ENCODE measurements around the gene MPLKIP.

Gene MPLKIP

GRCh38 chr7:40165216-40165615, 30.8 kb upstream of the MPLKIP start:
- no peak overlapping the region for H3K4me2 ChIP-seq (ENCODE audit: low read depth, low read length)
- H3K79me2 ChIP-seq (ENCODE audit: low read length), result no peaks in the 10 kb centered on the region
- H3K27me3 ChIP-seq (replicated peaks; ENCODE audit: insufficient read depth, low read length), result no peaks in the 10 kb centered on the region
- no peak overlapping the region for H3K27ac ChIP-seq (ENCODE audit: low read length)
- no peak overlapping the region for H3K9ac ChIP-seq (ENCODE audit: low read length)
- no peaks in the 10 kb centered on the region for H4K20me1 ChIP-seq (ENCODE audit: insufficient read depth, low read length)
- H3K36me3 ChIP-seq (replicated peaks; ENCODE audit: insufficient read depth, low read length), result no peaks in the 10 kb centered on the region
- no peak overlapping the region for H2AFZ ChIP-seq (ENCODE audit: low read length)
- H3K4me3 ChIP-seq (ENCODE audit: low read length), result no peak overlapping the region
- H3F3A ChIP-seq (ENCODE audit: insufficient read depth, low read length), result no peaks in the 10 kb centered on the region
- no peaks in the 10 kb centered on the region for H3K4me1 ChIP-seq (ENCODE audit: low read length)
- H3K9me3 ChIP-seq (replicated peaks; ENCODE audit: insufficient read depth, low read length), result no peaks in the 10 kb centered on the region
- TF ChIP-seq CTCF (IDR thresholded peaks at IDR 0.05; ENCODE audit: low read length), result no peak
- TF ChIP-seq EZH2 (optimal IDR thresholded peaks at IDR 0.05; ENCODE audit: low read depth, low read length), result no peak
- TF ChIP-seq EZH2phosphoT487 (IDR thresholded peaks at IDR 0.05; ENCODE audit: low read length), result no peak
- H3K9me2 ChIP-seq (replicated peaks; ENCODE audit: insufficient read depth, low read length), result no peaks in the 10 kb centered on the region
- DNase-seq, result no peak

DNA sequence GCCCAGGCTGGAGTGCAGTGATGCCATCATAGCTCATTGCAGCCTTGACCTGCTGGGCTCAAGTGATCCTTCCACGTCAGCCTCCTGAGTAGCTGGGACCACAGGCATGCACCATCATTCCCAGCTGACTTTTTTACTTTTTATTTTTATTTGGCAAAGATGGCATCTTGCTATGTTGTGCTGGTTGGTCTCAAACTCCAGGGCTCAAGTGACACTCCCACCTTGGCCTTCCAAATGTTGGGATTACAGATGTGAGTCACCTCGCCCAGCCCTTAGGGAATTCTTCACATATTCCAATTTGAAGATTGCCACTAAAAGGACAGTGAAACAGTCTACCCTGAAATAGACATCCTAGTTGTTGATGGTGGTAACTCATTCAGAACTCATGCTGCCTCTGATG, 28.1 kb upstream of the MPLKIP start:
- H3K4me1 ChIP-seq (ENCODE audit: low read length), result no peaks in the 10 kb centered on the region
- no peak for DNase-seq
- no peak overlapping the region for H3K4me3 ChIP-seq (ENCODE audit: low read length)
- H3K9me2 ChIP-seq (replicated peaks; ENCODE audit: insufficient read depth, low read length), result no peaks in the 10 kb centered on the region
- H3K4me2 ChIP-seq (ENCODE audit: low read depth, low read length), result no peak overlapping the region
- H3K79me2 ChIP-seq (ENCODE audit: low read length), result no peaks in the 10 kb centered on the region
- no peaks in the 10 kb centered on the region for H3K9me3 ChIP-seq (replicated peaks; ENCODE audit: insufficient read depth, low read length)
- H3F3A ChIP-seq (ENCODE audit: insufficient read depth, low read length), result no peaks in the 10 kb centered on the region
- no peaks in the 10 kb centered on the region for H3K36me3 ChIP-seq (replicated peaks; ENCODE audit: insufficient read depth, low read length)
- H3K9ac ChIP-seq (ENCODE audit: low read length), result no peak overlapping the region
- no peak for TF ChIP-seq EZH2phosphoT487 (IDR thresholded peaks at IDR 0.05; ENCODE audit: low read length)
- no peak for TF ChIP-seq CTCF (IDR thresholded peaks at IDR 0.05; ENCODE audit: low read length)
- TF ChIP-seq EZH2 (optimal IDR thresholded peaks at IDR 0.05; ENCODE audit: low read depth, low read length), result no peak
- H2AFZ ChIP-seq (ENCODE audit: low read length), result no peak overlapping the region
- H4K20me1 ChIP-seq (ENCODE audit: insufficient read depth, low read length), result no peaks in the 10 kb centered on the region
- H3K27me3 ChIP-seq (replicated peaks; ENCODE audit: insufficient read depth, low read length), result no peaks in the 10 kb centered on the region
- H3K27ac ChIP-seq (ENCODE audit: low read length), result no peak overlapping the region

- Histone ChIP-seq H3K4me1 (ENCODE audit: low read length) (no peaks in the 10 kb centered on the region), H3F3A (ENCODE audit: insufficient read depth, low read length) (no peaks in the 10 kb centered on the region), H3K36me3 (replicated peaks; ENCODE audit: insufficient read depth, low read length) (no peaks in the 10 kb centered on the region), H3K79me2 (ENCODE audit: low read length) (no peaks in the 10 kb centered on the region), H2AFZ (ENCODE audit: low read length) (no peak overlapping the region), H3K9me3 (replicated peaks; ENCODE audit: insufficient read depth, low read length) (no peaks in the 10 kb centered on the region), H3K9me2 (replicated peaks; ENCODE audit: insufficient read depth, low read length) (no peaks in the 10 kb centered on the region), H4K20me1 (ENCODE audit: insufficient read depth, low read length) (no peaks in the 10 kb centered on the region), H3K27ac (ENCODE audit: low read length) (no peak overlapping the region), H3K4me2 (ENCODE audit: low read depth, low read length) (no peak overlapping the region), H3K27me3 (replicated peaks; ENCODE audit: insufficient read depth, low read length) (no peaks in the 10 kb centered on the region), H3K4me3 (ENCODE audit: low read length) (no peak overlapping the region), H3K9ac (ENCODE audit: low read length) (no peak overlapping the region)
- DNase-seq, result no peak
- TF ChIP-seq EZH2phosphoT487 (IDR thresholded peaks at IDR 0.05; ENCODE audit: low read length) (no peak), EZH2 (optimal IDR thresholded peaks at IDR 0.05; ENCODE audit: low read depth, low read length) (no peak), CTCF (IDR thresholded peaks at IDR 0.05; ENCODE audit: low read length) (no peak)
Observed at GRCh38 chr7:40156988-40157387, 22.6 kb upstream of the MPLKIP start.
